ENCODE results near the gene BAIAP3.
"Not testable (repeated sequence)": the region's sequence is repeated elsewhere in the genome, so short reads cannot be mapped to it uniquely, and the experiment has no call there.

DNA sequence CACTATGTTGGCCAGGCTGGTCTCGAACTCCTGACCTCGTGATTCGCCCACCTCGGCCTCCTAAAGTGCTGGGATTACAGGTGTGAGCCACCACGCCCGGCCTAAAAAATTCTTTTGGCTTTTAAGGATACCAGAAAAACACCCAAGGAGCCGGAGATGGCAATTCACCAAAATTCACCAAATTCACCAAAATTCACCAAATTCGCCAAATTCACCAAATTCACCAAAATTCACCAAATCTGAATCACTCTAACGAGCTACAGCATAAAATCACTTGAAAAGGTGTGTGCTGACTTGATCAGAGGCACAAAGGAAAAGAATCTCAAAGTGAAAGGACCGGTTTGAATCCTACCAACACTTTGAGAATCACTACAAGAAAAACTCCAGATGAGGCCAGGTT lies 4.5 kb upstream of the BAIAP3 start:
- TF ChIP-seq, protein P1, sequence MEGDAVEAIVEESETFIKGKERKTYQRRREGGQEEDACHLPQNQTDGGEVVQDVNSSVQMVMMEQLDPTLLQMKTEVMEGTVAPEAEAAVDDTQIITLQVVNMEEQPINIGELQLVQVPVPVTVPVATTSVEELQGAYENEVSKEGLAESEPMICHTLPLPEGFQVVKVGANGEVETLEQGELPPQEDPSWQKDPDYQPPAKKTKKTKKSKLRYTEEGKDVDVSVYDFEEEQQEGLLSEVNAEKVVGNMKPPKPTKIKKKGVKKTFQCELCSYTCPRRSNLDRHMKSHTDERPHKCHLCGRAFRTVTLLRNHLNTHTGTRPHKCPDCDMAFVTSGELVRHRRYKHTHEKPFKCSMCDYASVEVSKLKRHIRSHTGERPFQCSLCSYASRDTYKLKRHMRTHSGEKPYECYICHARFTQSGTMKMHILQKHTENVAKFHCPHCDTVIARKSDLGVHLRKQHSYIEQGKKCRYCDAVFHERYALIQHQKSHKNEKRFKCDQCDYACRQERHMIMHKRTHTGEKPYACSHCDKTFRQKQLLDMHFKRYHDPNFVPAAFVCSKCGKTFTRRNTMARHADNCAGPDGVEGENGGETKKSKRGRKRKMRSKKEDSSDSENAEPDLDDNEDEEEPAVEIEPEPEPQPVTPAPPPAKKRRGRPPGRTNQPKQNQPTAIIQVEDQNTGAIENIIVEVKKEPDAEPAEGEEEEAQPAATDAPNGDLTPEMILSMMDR (conservative IDR thresholded peaks at IDR 0.05; ENCODE audit: low read depth, low read length): not testable (repeated sequence)
- TF ChIP-seq SMC3 (IDR thresholded peaks at IDR 0.05; ENCODE audit: low read depth, low read length); POLR2A (IDR thresholded peaks at IDR 0.05; ENCODE audit: low read depth, low read length); NFE2L2 (IDR thresholded peaks at IDR 0.05; ENCODE audit: low read depth, low read length); MXI1 (IDR thresholded peaks at IDR 0.05; ENCODE audit: borderline replicate concordance, low read depth, low read length); CEBPB (IDR thresholded peaks at IDR 0.05; ENCODE audit: low read depth, low read length): not testable (repeated sequence)
- TF ChIP-seq, protein P2, sequence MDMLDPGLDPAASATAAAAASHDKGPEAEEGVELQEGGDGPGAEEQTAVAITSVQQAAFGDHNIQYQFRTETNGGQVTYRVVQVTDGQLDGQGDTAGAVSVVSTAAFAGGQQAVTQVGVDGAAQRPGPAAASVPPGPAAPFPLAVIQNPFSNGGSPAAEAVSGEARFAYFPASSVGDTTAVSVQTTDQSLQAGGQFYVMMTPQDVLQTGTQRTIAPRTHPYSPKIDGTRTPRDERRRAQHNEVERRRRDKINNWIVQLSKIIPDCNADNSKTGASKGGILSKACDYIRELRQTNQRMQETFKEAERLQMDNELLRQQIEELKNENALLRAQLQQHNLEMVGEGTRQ (IDR thresholded peaks at IDR 0.05; ENCODE audit: low read depth, low read length): not testable (repeated sequence)

Measured in IMR-90 (cell line).